K562 (cell line): ENCODE measurements around the gene DYRK1B. TPM values are rescaled to one million over a fixed set of nuclear protein-coding genes. Genes with fewer than 3 reads are reported as not detected.

Experiments
- AFF1 ChIP-seq, 2 experiments: fragments of 450-650 bp; IDR thresholded peaks; 2 replicates each; pipeline ENCODE4 v1.6.1; 2018; ENCODE audit warnings: mild to moderate bottlenecking in 2 of 2, low read depth in 1 of 2; ENCODE audit not compliant: partially characterized antibody in 2 of 2
- ARID3A ChIP-seq: IDR thresholded peaks from 2 replicates; pipeline ENCODE4 v1.6.1; 2012; ENCODE audit warnings: low read depth, low read length, improper control_type of control experiment, borderline replicate concordance
- BMI1 ChIP-seq: fragments of 150-350 bp; IDR thresholded peaks from 2 replicates; pipeline ENCODE4 v1.6.1; 2014; ENCODE audit warnings: low read length
- CBFA2T2 ChIP-seq: fragments of 450-650 bp; conservative IDR thresholded peaks from 2 replicates; pipeline ENCODE4 v1.6.1; 2017; ENCODE audit warnings: mild to moderate bottlenecking
- E2F6 ChIP-seq, 2 experiments: IDR thresholded peaks; 2 replicates each; pipeline ENCODE4 v1.6.1; 2011; ENCODE audit warnings: borderline replicate concordance in 1 of 2, control low read depth in 1 of 2, low read depth in 1 of 2, low read length in 1 of 2, mild to moderate bottlenecking in 1 of 2, mixed read lengths in 1 of 2, moderate library complexity in 1 of 2; ENCODE audit not compliant: insufficient read depth in 1 of 2, insufficient read length in 1 of 2, poor library complexity in 1 of 2, severe bottlenecking in 1 of 2; ENCODE audit errors: extremely low read depth in 1 of 2
- ESRRA ChIP-seq: fragments of 450-650 bp; IDR thresholded peaks from 2 replicates; pipeline ENCODE4 v1.6.1; 2014; ENCODE audit warnings: low read depth, mild to moderate bottlenecking, moderate library complexity, borderline replicate concordance
- HBP1 ChIP-seq: fragments of 450-650 bp; formaldehyde crosslinking; IDR thresholded peaks from 2 replicates; pipeline ENCODE4 v1.4.0; 2022; ENCODE audit warnings: missing genetic modification characterization
- LEF1 ChIP-seq: fragments of 450-650 bp; IDR thresholded peaks from 2 replicates; pipeline ENCODE4 v1.6.1; 2016; ENCODE audit warnings: mild to moderate bottlenecking
- MEF2D ChIP-seq: conservative IDR thresholded peaks from 2 replicates; pipeline ENCODE4 v1.6.1; 2016; ENCODE audit warnings: low read depth, missing genetic modification characterization, missing compliant biosample characterization
- NR1H2 ChIP-seq: sonication (generic); formaldehyde crosslinking; IDR thresholded peaks from 2 replicates; pipeline ENCODE4 v1.4.0; 2020; ENCODE audit warnings: mild to moderate bottlenecking, missing genetic modification reagents
- POLR3G ChIP-seq: IDR thresholded peaks from 2 replicates; pipeline ENCODE4 v1.6.1; 2011; ENCODE audit not compliant: insufficient read length, insufficient replicate concordance; ENCODE audit errors: extremely low read depth
- SMAD4 ChIP-seq: fragments of 250-450 bp; sonication (Bioruptor Pico); conservative IDR thresholded peaks from 2 replicates; pipeline ENCODE4 v1.8.0; 2021; ENCODE audit warnings: inconsistent platforms, mild to moderate bottlenecking, moderate library complexity
- SRF ChIP-seq, 2 experiments: fragments of 250-450, 450-650 bp in 1 of 2; sonication (Bioruptor Pico) in 1 of 2; sonication (generic) in 1 of 2; formaldehyde crosslinking; IDR thresholded peaks; 2 replicates each; pipeline versions ENCODE4 v1.5.0 to v1.5.1; 2020 to 2022; ENCODE audit warnings: mild to moderate bottlenecking in 1 of 2, missing genetic modification reagents in 1 of 2
- TAF9B ChIP-seq: fragments of 450-650 bp; IDR thresholded peaks from 2 replicates; pipeline ENCODE4 v1.6.1; 2018; ENCODE audit warnings: mild to moderate bottlenecking; ENCODE audit not compliant: partially characterized antibody
- TEAD1 ChIP-seq, 2 experiments: fragments of 450-650 bp in 1 of 2; sonication (generic) in 1 of 2; formaldehyde crosslinking; IDR thresholded peaks; 2 replicates each; pipeline versions ENCODE4 v1.4.0 to v1.8.0; 2020 to 2022; ENCODE audit warnings: mild to moderate bottlenecking in 2 of 2, missing genetic modification reagents in 1 of 2
- ZNF165 ChIP-seq: fragments of 250-450 bp; sonication (Bioruptor Pico); IDR thresholded peaks from 2 replicates; pipeline ENCODE4 v1.4.0; 2020; ENCODE audit warnings: borderline replicate concordance
- polyA plus RNA-seq, 8 experiments: library from polyadenylated mRNA; depleted of rRNA in 4 of 8; stranded (reverse) in 5 of 8; unstranded in 3 of 8; fragments of >200 nt; fragmentation: Nextera tagmentation in 2 of 8; fragmentation: Illumina TruSeq in 1 of 8; extraction: Ambion mirVana in 2 of 8; extraction: Trizol in 1 of 8; gene quantifications; 2 replicates each; pipeline versions ENCODE4 v1.2.1 to v1.2.3, GENCODE V29; 2011 to 2014; ENCODE audit warnings: inconsistent platforms in 1 of 8, missing spikeins in 1 of 8
- total RNA-seq, 7 experiments: library from RNA; depleted of rRNA in 6 of 7; stranded (reverse); fragments of >200 nt in 6 of 7; fragmentation: Illumina TruSeq in 2 of 7; extraction: Trizol in 2 of 7; gene quantifications; 2 replicates each; pipeline versions ENCODE4 v1.2.1 to v1.2.3, GENCODE V29; 2011 to 2021; ENCODE audit warnings: low replicate concordance in 1 of 7

Gene DYRK1B
- total and polyA plus RNA-seq, 9 of the 15 experiments (the other 6 are each of a cell fraction or from before 2014, with no cell fraction given): 0.91 to 5.2 (median 1.5) TPM; not detected in 2

GRCh38 chr19:39833464-39834286, at the start of gene DYRK1B (continued):
- peak; percentile 54 to 77 for TF ChIP-seq E2F6 (IDR thresholded peaks at IDR 0.05; ENCODE audit: borderline replicate concordance in 1 of 2, extremely low read depth in 1 of 2, insufficient read depth in 1 of 2, insufficient read length in 1 of 2, low read depth in 1 of 2, low read length in 1 of 2, poor library complexity in 1 of 2, severe bottlenecking in 1 of 2)
- TF ChIP-seq TEAD1 (CRISPR knock-in tag; IDR thresholded peaks at IDR 0.05): 0 out of 4 replicates have a peak, but pooled peaks of 1 of the 2 experiments have one; percentile 7
- TF ChIP-seq SRF (CRISPR knock-in tag; IDR thresholded peaks at IDR 0.05): peak in 1 of 2 experiments; percentile 28; a peak in 1 of 4 replicates
- TF ChIP-seq ESRRA: peak; percentile 45; the same call in 1 of the 2 replicates
- peak; percentile 75; the same call in 1 of the 2 replicates for TF ChIP-seq MEF2D (tag)
- TF ChIP-seq ZNF165: no peak
- peak; percentile 63; the same call in 1 of the 2 replicates for TF ChIP-seq HBP1 (CRISPR knock-in tag)
- peak; percentile 83 for TF ChIP-seq BMI1
- peak; percentile 83 for TF ChIP-seq CBFA2T2
- TF ChIP-seq SMAD4 (CRISPR knock-in tag): peak; percentile 86
- TF ChIP-seq ARID3A: no peak
- TF ChIP-seq NR1H2 (CRISPR knock-in tag): no peak
- TF ChIP-seq AFF1 (IDR thresholded peaks at IDR 0.05; ENCODE audit: low read depth in 1 of 2, partially characterized antibody in 2 of 2): peak in 1 of 2 experiments; percentile 60
- TF ChIP-seq TAF9B: no peak
- no peak for TF ChIP-seq POLR3G
- TF ChIP-seq LEF1: peak; percentile 33; the same call in 1 of the 2 replicates
